PC-9 (cell line): ENCODE data around the gene NTM.

Experiments used
- CTCF ChIP-seq: fragments of 200-600 bp; sonication (generic); conservative IDR thresholded peaks from 2 replicates; pipeline ENCODE4 v1.6.1; 2017; ENCODE audit warnings: mixed run types, antibody characterized with exemption, mild to moderate bottlenecking, moderate library complexity
- EZH2 ChIP-seq: fragments of 200-600 bp; sonication (generic); IDR thresholded peaks from 2 replicates; pipeline ENCODE4 v1.8.0; 2017; ENCODE audit warnings: antibody characterized with exemption, low read depth

- TF ChIP-seq EZH2 (no peak), CTCF (peak; percentile 60)
Measured at GRCh38 chr11:131511794-131512193, 141.4 kb downstream of the NTM start.
